GM12878 (cell line): ENCODE results near the gene HS1BP3. TPM values are rescaled to one million over a fixed set of nuclear protein-coding genes. Genes with fewer than 3 reads are reported as not detected.

Source experiments
- ATAC-seq: fragments of 200-7000 bp; cut with Tn5 transposase; 3 replicates; pipeline ENCODE4 v1.9.1; 2020; ENCODE audit warnings: mild to moderate bottlenecking, moderate library complexity
- BruUV-seq: library from RNA; stranded (reverse); fragments of 400-500 nt; replicated peaks from 2 replicates; lab custom pipeline; 2021; lab: Mats Ljungman, UMichigan
- CTCF ChIA-PET: fragments of 300-600 bp; sonication (Branson Sonifier 250); formaldehyde crosslinking; extraction: SDS; loops from one replicate; lab custom pipeline; 2021; ENCODE audit warnings: inconsistent platforms; lab: Yijun Ruan, JAX
- POLR2A ChIA-PET: fragments of 350-600 bp; formaldehyde crosslinking; extraction: SDS; loops from one replicate; lab custom pipeline; 2021; ENCODE audit warnings: inconsistent platforms; lab: Charles Lee
- RAD21 ChIA-PET: fragments of 300-600 bp; sonication (Branson Sonifier 250); formaldehyde crosslinking; loops from one replicate; lab custom pipeline; 2023; ENCODE audit warnings: antibody characterized with exemption; ENCODE audit not compliant: unreplicated experiment; lab: Charles Lee
- SMC1A ChIA-PET: fragments of 300-600 bp; sonication (Branson Sonifier 250); formaldehyde crosslinking; loops from one replicate; lab custom pipeline; 2023; ENCODE audit not compliant: unreplicated experiment, uncharacterized antibody; lab: Charles Lee
- DNase-seq: peaks from one replicate; pipeline ENCODE4 v3.0.0-alpha.2; 2011; ENCODE audit warnings: low read depth, low spot score
- FAIRE-seq: peaks from 3 replicates; lab custom pipeline; 2011; peaks lifted over from hg19 to GRCh38; lab: Jason Lieb, UNC
- H2AFZ ChIP-seq: 2 replicates; pipeline ENCODE4 v1.6.0; 2011; ENCODE audit warnings: low read depth, low read length, control low read depth; ENCODE audit not compliant: control insufficient read depth
- H3K27ac ChIP-seq: 2 replicates; pipeline ENCODE4 v1.5.1; 2011; ENCODE audit warnings: control low read depth; ENCODE audit not compliant: control insufficient read depth, insufficient read depth
- H3K27me3 ChIP-seq, 2 experiments: replicated peaks in 1 of 2; 2 replicates each; pipeline versions ENCODE4 v1.6.0 to v1.6.1; 2011; ENCODE audit warnings: low read length in 1 of 2; ENCODE audit not compliant: control insufficient read depth in 2 of 2, insufficient read depth in 2 of 2
- H3K36me3 ChIP-seq, 2 experiments: 2 replicates each; pipeline ENCODE4 v1.5.1; 2011; ENCODE audit warnings: low read length in 1 of 2; ENCODE audit not compliant: control insufficient read depth in 2 of 2, insufficient read depth in 2 of 2
- H3K4me1 ChIP-seq: 2 replicates; pipeline ENCODE4 v1.6.1; 2011; ENCODE audit warnings: mild to moderate bottlenecking, low read length, moderate library complexity, mixed read lengths; ENCODE audit not compliant: control insufficient read depth, insufficient read depth
- H3K4me2 ChIP-seq: 2 replicates; pipeline ENCODE4 v1.6.0; 2011; ENCODE audit warnings: control low read depth; ENCODE audit not compliant: control insufficient read depth, insufficient read depth
- H3K4me3 ChIP-seq: fragments of 200-600 bp; sonication (generic); 2 replicates; pipeline ENCODE4 v1.5.1; 2016
- H3K79me2 ChIP-seq: 2 replicates; pipeline ENCODE4 v1.6.0; 2011; ENCODE audit warnings: low read length; ENCODE audit not compliant: control insufficient read depth, insufficient read depth
- H3K9ac ChIP-seq: 2 replicates; pipeline ENCODE4 v1.8.0; 2011; ENCODE audit warnings: low read length, control low read depth, mixed read lengths; ENCODE audit not compliant: control insufficient read depth, insufficient read depth
- H3K9me3 ChIP-seq: replicated peaks from 3 replicates; pipeline ENCODE4 v1.5.1; 2011; ENCODE audit warnings: mild to moderate bottlenecking, low read length; ENCODE audit not compliant: control insufficient read depth, insufficient read depth
- H4K20me1 ChIP-seq: 2 replicates; pipeline ENCODE4 v1.6.0; 2011; ENCODE audit not compliant: control insufficient read depth, insufficient read depth
- ASH2L ChIP-seq: fragments of 300-600, 200-600 bp; sonication (generic); IDR thresholded peaks from 2 replicates; pipeline ENCODE4 v1.6.1; 2017; ENCODE audit warnings: low read depth, mild to moderate bottlenecking, borderline replicate concordance
- CBX3 ChIP-seq: fragments of 200-600 bp; sonication (generic); IDR thresholded peaks from 2 replicates; pipeline ENCODE4 v1.6.1; 2016; ENCODE audit warnings: low read depth, borderline replicate concordance
- EED ChIP-seq: sonication (generic); IDR thresholded peaks from 2 replicates; pipeline ENCODE4 v1.6.1; 2016; ENCODE audit warnings: antibody characterized with exemption, low read depth
- FOXK2 ChIP-seq: fragments of 450-650 bp; IDR thresholded peaks from 2 replicates; pipeline ENCODE4 v1.6.1; 2017; ENCODE audit warnings: mild to moderate bottlenecking, moderate library complexity
- MEF2A ChIP-seq: IDR thresholded peaks from 2 replicates; pipeline ENCODE4 v1.6.1; 2011; ENCODE audit warnings: low read depth, mild to moderate bottlenecking, low read length, moderate library complexity; ENCODE audit not compliant: insufficient read depth
- NR2C1 ChIP-seq: fragments of 450-650 bp; IDR thresholded peaks from 2 replicates; pipeline ENCODE4 v1.6.1; 2017; ENCODE audit warnings: antibody characterized with exemption, mild to moderate bottlenecking, moderate library complexity
- POLR2AphosphoS5 ChIP-seq: IDR thresholded peaks from 2 replicates; pipeline ENCODE4 v1.6.1; 2011; ENCODE audit warnings: mild to moderate bottlenecking, low read length, inconsistent platforms
- SMAD1 ChIP-seq: fragments of 450-650 bp; IDR thresholded peaks from 2 replicates; pipeline ENCODE4 v1.6.1; 2018; ENCODE audit warnings: mild to moderate bottlenecking, low read depth; ENCODE audit not compliant: partially characterized antibody
- SMAD5 ChIP-seq: IDR thresholded peaks from 2 replicates; pipeline ENCODE4 v1.6.1; 2016; ENCODE audit warnings: antibody characterized with exemption, low read depth
- SPI1 ChIP-seq: IDR thresholded peaks from 2 replicates; pipeline ENCODE4 v1.6.1; 2011; ENCODE audit warnings: low read depth, mild to moderate bottlenecking, low read length, moderate library complexity, borderline replicate concordance; ENCODE audit not compliant: insufficient read depth
- SRF ChIP-seq, 2 experiments: IDR thresholded peaks; 2 replicates each; pipeline ENCODE4 v1.6.1; 2011; ENCODE audit warnings: low read depth in 2 of 2, low read length in 2 of 2, mild to moderate bottlenecking in 1 of 2, moderate library complexity in 1 of 2
- STAT3 ChIP-seq: IDR thresholded peaks from 2 replicates; pipeline ENCODE4 v1.6.1; 2011; ENCODE audit warnings: low read depth, low read length, improper control_type of control experiment
- WGBS: methylation state at CpG from one replicate; pipeline ENCODE4 v1.1.6; 2016; ENCODE audit warnings: low lambda C conversion rate; ENCODE audit not compliant: insufficient replicate concordance, insufficient coverage; ENCODE audit errors: missing lambda C conversion rate; 5-methylcytosine and 5-hydroxymethylcytosine counted together
- in situ Hi-C: fragments of 300-500 bp; cut with MboI; formaldehyde crosslinking; loops from 9 replicates; pipeline ENCODE4 v1.14.3; 2018; ENCODE audit warnings: mixed read lengths
- intact Hi-C: fragments of 100-400 bp; cut with micrococcal nuclease; formaldehyde crosslinking; loops from one replicate; pipeline ENCODE4 v1.14.2; 2022; ENCODE audit not compliant: unreplicated experiment
- polyA plus RNA-seq, 11 experiments: library from polyadenylated mRNA; depleted of rRNA in 4 of 11; unstranded in 6 of 11; stranded (reverse) in 5 of 11; fragments of >200 nt; fragmentation: Nextera tagmentation in 4 of 11; fragmentation: Illumina TruSeq in 1 of 11; extraction: Ambion mirVana in 4 of 11; extraction: Trizol in 1 of 11; gene quantifications; 1 replicate in 1 of 11; 2 replicates in 10 of 11; pipeline versions ENCODE4 v1.2.1 to v1.2.3, GENCODE V29; 2011 to 2016; ENCODE audit warnings: inconsistent platforms in 2 of 11, missing spikeins in 2 of 11, low read depth in 1 of 11
- total RNA-seq, 4 experiments: library from RNA; depleted of rRNA in 3 of 4; stranded (reverse); fragments of >200 nt in 3 of 4; fragmentation: Illumina TruSeq in 1 of 4; extraction: Trizol in 1 of 4; gene quantifications; 2 replicates each; pipeline versions ENCODE4 v1.2.1 to v1.2.3, GENCODE V29; 2013 to 2021
- TF ChIP-seq, protein P1 (sequence below): fragments of 450-650 bp; IDR thresholded peaks from 2 replicates; pipeline ENCODE4 v1.6.1; 2016; ENCODE audit warnings: mild to moderate bottlenecking
- TF ChIP-seq, protein P2 (sequence below): fragments of 450-650 bp; IDR thresholded peaks from 2 replicates; pipeline ENCODE4 v1.6.1; 2016; ENCODE audit warnings: mild to moderate bottlenecking
- TF ChIP-seq, protein P3 (sequence below): IDR thresholded peaks from 2 replicates; pipeline ENCODE4 v1.6.1; 2011; ENCODE audit warnings: mild to moderate bottlenecking, low read depth, low read length, moderate library complexity; ENCODE audit not compliant: insufficient replicate concordance

HS1BP3 gene
- total and polyA plus RNA-seq, 10 of the 15 experiments (the other 5 are each of a cell fraction or from before 2014, with no cell fraction given), result 0.47 to 7.2 (median 4.6) TPM

DNA sequence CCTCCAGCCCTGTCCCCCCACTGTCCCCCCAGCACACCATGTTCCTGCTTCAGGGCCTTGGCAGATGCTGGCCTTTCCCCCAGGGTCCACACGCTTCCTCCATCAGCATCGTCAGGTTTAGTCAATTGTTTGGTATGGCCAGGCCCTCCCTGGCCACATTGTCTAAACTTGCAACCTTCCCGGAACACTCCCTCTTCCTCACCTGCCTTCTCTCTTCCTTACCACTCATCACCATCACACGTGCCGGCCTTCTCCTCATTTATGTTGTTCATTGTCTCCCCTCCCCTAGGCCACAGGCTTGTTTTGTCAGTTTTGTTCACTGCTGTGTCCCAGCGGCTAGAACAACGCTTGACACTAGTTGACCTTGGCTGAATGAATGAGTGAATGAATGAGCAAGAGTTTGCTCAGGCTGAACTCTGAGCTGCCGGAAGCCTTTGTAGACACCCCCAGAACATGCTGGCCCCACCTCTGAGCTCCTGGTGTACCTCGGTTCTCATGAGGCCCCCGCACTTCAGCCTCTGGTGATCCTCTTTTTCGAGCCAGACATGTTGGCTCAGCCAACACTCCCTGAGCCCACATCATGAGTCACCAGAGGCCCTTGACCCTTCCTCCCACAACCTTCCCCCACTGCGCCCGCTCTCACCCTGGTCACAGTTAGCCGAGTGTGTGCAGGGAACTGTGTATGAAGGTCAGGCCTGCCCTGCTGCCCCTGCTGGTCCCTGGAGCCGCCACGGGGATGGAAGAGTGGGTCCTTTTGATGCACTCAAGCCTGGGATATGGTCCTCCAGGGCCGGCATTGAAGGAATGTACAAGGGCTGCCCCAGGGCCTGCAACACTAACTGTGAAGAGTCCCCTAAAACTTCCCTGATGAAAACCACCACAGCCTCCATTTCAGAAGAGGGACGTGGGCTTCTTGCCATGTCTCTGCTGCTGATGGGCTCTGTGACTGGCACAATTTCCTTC lies 57.5 kb downstream of the HS1BP3 start (continued):
- TF ChIP-seq, protein P1, sequence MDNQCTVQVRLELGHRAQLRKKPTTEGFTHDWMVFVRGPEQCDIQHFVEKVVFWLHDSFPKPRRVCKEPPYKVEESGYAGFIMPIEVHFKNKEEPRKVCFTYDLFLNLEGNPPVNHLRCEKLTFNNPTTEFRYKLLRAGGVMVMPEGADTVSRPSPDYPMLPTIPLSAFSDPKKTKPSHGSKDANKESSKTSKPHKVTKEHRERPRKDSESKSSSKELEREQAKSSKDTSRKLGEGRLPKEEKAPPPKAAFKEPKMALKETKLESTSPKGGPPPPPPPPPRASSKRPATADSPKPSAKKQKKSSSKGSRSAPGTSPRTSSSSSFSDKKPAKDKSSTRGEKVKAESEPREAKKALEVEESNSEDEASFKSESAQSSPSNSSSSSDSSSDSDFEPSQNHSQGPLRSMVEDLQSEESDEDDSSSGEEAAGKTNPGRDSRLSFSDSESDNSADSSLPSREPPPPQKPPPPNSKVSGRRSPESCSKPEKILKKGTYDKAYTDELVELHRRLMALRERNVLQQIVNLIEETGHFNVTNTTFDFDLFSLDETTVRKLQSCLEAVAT, result no peak
- no peak for TF ChIP-seq NR2C1
- no peak for TF ChIP-seq SMAD5
- TF ChIP-seq FOXK2, result peak; percentile 34; the same call in 1 of the 2 replicates
- TF ChIP-seq POLR2AphosphoS5, result no peak
- no peak for TF ChIP-seq SRF (IDR thresholded peaks at IDR 0.05; ENCODE audit: low read depth in 2 of 2, low read length in 2 of 2)
- no peak for TF ChIP-seq SMAD1

DNA sequence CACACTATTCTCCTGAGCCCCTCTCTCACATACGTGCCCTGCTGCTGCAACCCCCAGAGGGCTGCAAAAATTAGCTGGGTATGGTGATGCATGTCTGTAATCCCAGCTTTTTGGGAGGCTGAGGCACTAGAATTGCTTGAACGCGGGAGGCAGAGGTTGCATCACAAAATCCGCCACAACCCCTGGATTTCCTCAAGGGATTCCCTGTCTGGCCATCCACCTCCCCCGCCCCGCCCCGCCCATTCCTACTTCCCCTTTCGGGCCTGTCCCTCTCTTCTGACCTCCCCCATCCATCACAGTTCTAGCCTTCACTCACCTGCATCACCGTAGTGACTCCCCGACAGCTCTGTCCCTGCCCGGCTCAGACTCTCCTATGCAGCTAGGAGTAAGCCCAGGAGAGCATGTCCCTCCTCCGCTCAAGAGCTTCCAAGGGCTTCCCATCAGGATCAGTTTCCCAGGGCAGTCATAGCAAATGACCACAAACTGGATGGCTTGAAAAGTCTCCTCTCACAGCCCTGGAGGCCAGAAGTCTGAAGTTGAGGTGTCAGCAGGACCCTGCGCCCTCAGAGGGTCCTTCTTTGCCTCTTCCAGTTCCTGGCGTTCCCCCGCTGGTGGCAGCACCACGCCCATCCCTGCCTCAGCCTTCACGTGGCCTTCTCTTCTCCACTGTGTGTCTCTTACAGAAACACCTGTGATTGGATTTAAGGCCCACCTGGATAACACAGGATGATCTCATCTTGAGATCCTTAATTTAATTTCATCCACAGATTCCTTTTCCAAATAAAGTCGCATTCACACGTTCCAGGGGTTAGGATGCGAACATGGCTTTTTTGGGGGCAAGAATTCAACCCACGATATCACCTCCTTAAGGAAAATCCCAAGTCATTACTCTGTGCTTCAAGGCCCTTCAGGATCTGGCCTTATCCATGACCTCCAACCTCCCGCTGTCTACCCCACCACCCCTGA lies 58.5 kb downstream of the HS1BP3 start:
- Histone ChIP-seq H2AFZ (no peak overlapping the region), H3K9ac (no peak overlapping the region), H3K4me1 (peaks cover 38% of the 10 kb centered on the region), H3K27me3 (no peaks in the 10 kb centered on the region), H3K4me3 (no peak overlapping the region), H3K9me3 (no peaks in the 10 kb centered on the region; the same call in 2 of the 3 replicates), H3K79me2 (no peaks in the 10 kb centered on the region), H3K4me2 (no peak overlapping the region), H3K27ac (no peak overlapping the region), H3K36me3 (no peaks in the 10 kb centered on the region), H4K20me1 (no peaks in the 10 kb centered on the region)
- 58% methylated on average over 20 of the region's 22 CpGs for WGBS
- ATAC-seq (no peak), FAIRE-seq (no peak), DNase-seq (no peak)
- no peak for TF ChIP-seq CBX3
- TF ChIP-seq MEF2A, result no peak
- no peak for TF ChIP-seq ASH2L
- no peak for TF ChIP-seq STAT3
- TF ChIP-seq, protein P2, sequence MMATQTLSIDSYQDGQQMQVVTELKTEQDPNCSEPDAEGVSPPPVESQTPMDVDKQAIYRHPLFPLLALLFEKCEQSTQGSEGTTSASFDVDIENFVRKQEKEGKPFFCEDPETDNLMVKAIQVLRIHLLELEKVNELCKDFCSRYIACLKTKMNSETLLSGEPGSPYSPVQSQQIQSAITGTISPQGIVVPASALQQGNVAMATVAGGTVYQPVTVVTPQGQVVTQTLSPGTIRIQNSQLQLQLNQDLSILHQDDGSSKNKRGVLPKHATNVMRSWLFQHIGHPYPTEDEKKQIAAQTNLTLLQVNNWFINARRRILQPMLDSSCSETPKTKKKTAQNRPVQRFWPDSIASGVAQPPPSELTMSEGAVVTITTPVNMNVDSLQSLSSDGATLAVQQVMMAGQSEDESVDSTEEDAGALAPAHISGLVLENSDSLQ, result peak; percentile 70
- TF ChIP-seq SPI1, result peak; percentile 38; the same call in 1 of the 2 replicates
- TF ChIP-seq, protein P3, sequence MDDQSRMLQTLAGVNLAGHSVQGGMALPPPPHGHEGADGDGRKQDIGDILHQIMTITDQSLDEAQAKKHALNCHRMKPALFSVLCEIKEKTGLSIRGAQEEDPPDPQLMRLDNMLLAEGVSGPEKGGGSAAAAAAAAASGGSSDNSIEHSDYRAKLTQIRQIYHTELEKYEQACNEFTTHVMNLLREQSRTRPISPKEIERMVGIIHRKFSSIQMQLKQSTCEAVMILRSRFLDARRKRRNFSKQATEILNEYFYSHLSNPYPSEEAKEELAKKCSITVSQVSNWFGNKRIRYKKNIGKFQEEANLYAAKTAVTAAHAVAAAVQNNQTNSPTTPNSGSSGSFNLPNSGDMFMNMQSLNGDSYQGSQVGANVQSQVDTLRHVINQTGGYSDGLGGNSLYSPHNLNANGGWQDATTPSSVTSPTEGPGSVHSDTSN, result peak; percentile 71
- TF ChIP-seq EED, result 0 out of 2 replicates have a peak, but pooled peaks have one; percentile 9
- intact Hi-C loops, result no loop called here
- ChIA-PET POLR2A (no interaction called here), RAD21 (no interaction called here), CTCF (interaction anchor here (1.0 to 1.5 kb wide), 2 partner anchors 10 to 59 kb away, joined by 3 to 4 read pairs; partner anchors contain the start of gene HS1BP3), SMC1A (interaction anchor here (1.1 kb wide), 1 partner anchor 11 kb away, joined by 3 read pairs; no protein-coding TSS in a partner anchor)
- BruUV-seq, result no TSS peak
- in situ Hi-C loops, result no loop called here
